ENCODE results near the gene MAGI1. TPM values are rescaled to one million over a fixed set of nuclear protein-coding genes. Genes with fewer than 3 reads are reported as not detected.

MAGI1 gene
- total RNA-seq, 1 experiment from 2014 or later: 58.2 TPM

GRCh38 chr3:65739901-65740541 is 298.7 kb downstream of the MAGI1 start:
- no peaks in the 10 kb centered on the region for H3K9me3 Mint-ChIP-seq
- ChIA-PET POLR2A (no interaction called here), CTCF (interaction anchor here (2.2 kb wide), 1 partner anchor 8 kb away, joined by 5 read pairs; no protein-coding TSS in a partner anchor)
- H3K27me3 Mint-ChIP-seq (ENCODE audit: low read depth): no peaks in the 10 kb centered on the region
- TF ChIP-seq FOXJ3 (CRISPR knock-in tag; IDR thresholded peaks at IDR 0.05; ENCODE audit: borderline replicate concordance): no peak
- TF ChIP-seq FOXK1 (CRISPR knock-in tag; IDR thresholded peaks at IDR 0.05): no peak
- no peak for TF ChIP-seq ZNF425 (CRISPR knock-in tag; conservative IDR thresholded peaks at IDR 0.05)
- TF ChIP-seq PRRX2 (CRISPR knock-in tag; IDR thresholded peaks at IDR 0.05): no peak
- no peak for TF ChIP-seq PREB (CRISPR knock-in tag; IDR thresholded peaks at IDR 0.05; ENCODE audit: borderline replicate concordance)
- TF ChIP-seq TCF7 (CRISPR knock-in tag; IDR thresholded peaks at IDR 0.05; ENCODE audit: low read depth): no peak
- no peak for TF ChIP-seq NFE2L1 (CRISPR knock-in tag; IDR thresholded peaks at IDR 0.05)
- no peak for TF ChIP-seq SOX15 (CRISPR knock-in tag; IDR thresholded peaks at IDR 0.05)
- TF ChIP-seq ZBTB21 (CRISPR knock-in tag; IDR thresholded peaks at IDR 0.05; ENCODE audit: borderline replicate concordance): no peak
- TF ChIP-seq ZBTB43 (CRISPR knock-in tag; IDR thresholded peaks at IDR 0.05): no peak
- no peak for TF ChIP-seq GRHL2 (CRISPR knock-in tag; IDR thresholded peaks at IDR 0.05; ENCODE audit: insufficient replicate concordance, severe bottlenecking)
- TF ChIP-seq AR (CRISPR knock-in tag; IDR thresholded peaks at IDR 0.05): no peak
- TF ChIP-seq HMGA2 (CRISPR knock-in tag; IDR thresholded peaks at IDR 0.05): no peak
- TF ChIP-seq ZNF232 (CRISPR knock-in tag; IDR thresholded peaks at IDR 0.05): no peak
- no peak for TF ChIP-seq ATF1 (CRISPR knock-in tag; IDR thresholded peaks at IDR 0.05)
- TF ChIP-seq RORB (CRISPR knock-in tag; IDR thresholded peaks at IDR 0.05): no peak
- H3K4me1 Mint-ChIP-seq: peaks cover 30% of the 10 kb centered on the region
- H3K36me3 Mint-ChIP-seq: no peaks in the 10 kb centered on the region
- H3K4me3 Mint-ChIP-seq: no peak overlapping the region
- DNase-seq (ENCODE audit: low spot score) (no peak), ATAC-seq (no peak)
- no peak overlapping the region for H3K27ac Mint-ChIP-seq

- no peak for TF ChIP-seq SMAD3 (CRISPR knock-in tag; IDR thresholded peaks at IDR 0.05; ENCODE audit: borderline replicate concordance)
- no peak for TF ChIP-seq GABPB1 (CRISPR knock-in tag; IDR thresholded peaks at IDR 0.05)
- no peak for TF ChIP-seq GRHL2 (CRISPR knock-in tag; IDR thresholded peaks at IDR 0.05; ENCODE audit: insufficient replicate concordance, severe bottlenecking)
- no peak for TF ChIP-seq SMAD4 (CRISPR knock-in tag; IDR thresholded peaks at IDR 0.05)
- no peak for TF ChIP-seq ZSCAN18 (CRISPR knock-in tag; IDR thresholded peaks at IDR 0.05)
- TF ChIP-seq ATF3 (CRISPR knock-in tag; conservative IDR thresholded peaks at IDR 0.05): no peak
- no peak for TF ChIP-seq IRF2 (CRISPR knock-in tag; IDR thresholded peaks at IDR 0.05; ENCODE audit: borderline replicate concordance, low read depth)
- no peak for TF ChIP-seq OVOL2 (CRISPR knock-in tag; IDR thresholded peaks at IDR 0.05; ENCODE audit: borderline replicate concordance)
- TF ChIP-seq JAZF1 (CRISPR knock-in tag; IDR thresholded peaks at IDR 0.05): no peak
- no peak for TF ChIP-seq ERG (CRISPR knock-in tag; IDR thresholded peaks at IDR 0.05)
- no peak for TF ChIP-seq ZNF671 (CRISPR knock-in tag; IDR thresholded peaks at IDR 0.05)
- TF ChIP-seq ZNF416 (CRISPR knock-in tag; IDR thresholded peaks at IDR 0.05): no peak
- ChIA-PET CTCF (no interaction called here), POLR2A (no interaction called here)
- no peaks in the 10 kb centered on the region for H3K9me3 Mint-ChIP-seq
- no peak overlapping the region for H3K4me3 Mint-ChIP-seq
- H3K27me3 Mint-ChIP-seq (ENCODE audit: low read depth): no peaks in the 10 kb centered on the region
- ATAC-seq (no peak), DNase-seq (ENCODE audit: low spot score) (no peak)
- H3K36me3 Mint-ChIP-seq: no peaks in the 10 kb centered on the region
- peaks cover 51% of the 10 kb centered on the region for H3K4me1 Mint-ChIP-seq
- no peak overlapping the region for H3K27ac Mint-ChIP-seq
Measured at GRCh38 chr3:65734792-65735191, 303.9 kb downstream of the MAGI1 start.

All from WTC11 (cell line).